HepG2 (cell line): ENCODE measurements around the gene ABHD12. TPM values are rescaled to one million over a fixed set of nuclear protein-coding genes. Genes with fewer than 3 reads are reported as not detected.

ENCODE experiments used
- DBP ChIP-seq: sonication (generic); formaldehyde crosslinking; IDR thresholded peaks from 2 replicates; pipeline ENCODE4 v1.4.0; 2020; ENCODE audit warnings: missing genetic modification reagents; ENCODE audit errors: not compliant biosample characterization
- GABPB1 ChIP-seq: IDR thresholded peaks from 2 replicates; pipeline ENCODE4 v1.6.1; 2016; ENCODE audit warnings: mild to moderate bottlenecking, missing genetic modification reagents, moderate library complexity, missing compliant biosample characterization
- GMEB1 ChIP-seq: sonication (generic); formaldehyde crosslinking; IDR thresholded peaks from 2 replicates; pipeline ENCODE4 v1.5.1; 2020; ENCODE audit warnings: missing genetic modification reagents, mild to moderate bottlenecking, borderline replicate concordance
- IRF2 ChIP-seq: IDR thresholded peaks from 2 replicates; pipeline ENCODE4 v1.6.1; 2018; ENCODE audit warnings: missing genetic modification reagents, missing compliant biosample characterization
- KDM5B ChIP-seq: sonication (generic); formaldehyde crosslinking; IDR thresholded peaks from 2 replicates; pipeline ENCODE4 v1.4.0; 2020; ENCODE audit warnings: missing genetic modification reagents, mild to moderate bottlenecking, borderline replicate concordance
- TAF15 ChIP-seq: fragments of 200-400 bp; formaldehyde crosslinking; IDR thresholded peaks from one replicate; pipeline ENCODE4 v1.6.1; 2018; ENCODE audit warnings: mild to moderate bottlenecking, low read depth, low read length; ENCODE audit not compliant: poor library complexity, severe bottlenecking
- TOPORS ChIP-seq: sonication (generic); formaldehyde crosslinking; IDR thresholded peaks from 2 replicates; pipeline ENCODE4 v1.8.0; 2023; ENCODE audit warnings: mild to moderate bottlenecking, missing genetic modification reagents
- ZFP1 ChIP-seq: IDR thresholded peaks from 2 replicates; pipeline ENCODE4 v1.6.1; 2016
- ZMYM2 ChIP-seq: sonication (generic); formaldehyde crosslinking; IDR thresholded peaks from 2 replicates; pipeline ENCODE4 v1.8.0; 2022; ENCODE audit warnings: mild to moderate bottlenecking, missing genetic modification reagents
- ZNF331 ChIP-seq: sonication (generic); formaldehyde crosslinking; IDR thresholded peaks from 2 replicates; pipeline ENCODE4 v1.4.0; 2020; ENCODE audit warnings: missing genetic modification reagents
- ZNF337 ChIP-seq: sonication (generic); formaldehyde crosslinking; IDR thresholded peaks from 2 replicates; pipeline ENCODE4 v1.5.1; 2020; ENCODE audit warnings: missing genetic modification reagents, low read depth, mild to moderate bottlenecking, borderline replicate concordance
- ZNF468 ChIP-seq: sonication (generic); formaldehyde crosslinking; IDR thresholded peaks from 2 replicates; pipeline ENCODE4 v1.8.0; 2022; ENCODE audit warnings: mild to moderate bottlenecking, moderate library complexity, missing genetic modification reagents
- polyA plus RNA-seq, 8 experiments: library from polyadenylated mRNA; depleted of rRNA in 3 of 8; stranded (reverse) in 7 of 8; unstranded in 1 of 8; fragments of >200 nt; fragmentation: Illumina TruSeq in 4 of 8; extraction: Trizol in 4 of 8; gene quantifications; 2 replicates each; pipeline versions ENCODE4 v1.2.1 to v1.2.3, GENCODE V29; 2011 to 2016; ENCODE audit warnings: low read depth in 4 of 8, missing spikeins in 1 of 8, mixed read lengths in 1 of 8; ENCODE audit not compliant: insufficient read depth in 1 of 8
- total RNA-seq, 5 experiments: library from RNA; depleted of rRNA; stranded (reverse); fragments of >200 nt; fragmentation: Illumina TruSeq; extraction: Trizol; gene quantifications; 2 replicates each; pipeline ENCODE4 v1.2.3, GENCODE V29; 2016; ENCODE audit warnings: low read depth in 1 of 5
- TF ChIP-seq, protein P1 (sequence below): sonication (generic); formaldehyde crosslinking; IDR thresholded peaks from 2 replicates; pipeline ENCODE4 v1.9.0; 2021; ENCODE audit warnings: missing genetic modification reagents, borderline replicate concordance
- TF ChIP-seq, protein P2 (sequence below): sonication (generic); formaldehyde crosslinking; IDR thresholded peaks from 2 replicates; pipeline ENCODE4 v1.5.1; 2020; ENCODE audit warnings: mild to moderate bottlenecking, moderate library complexity, missing genetic modification reagents
- TF ChIP-seq, protein P3 (sequence below): sonication (generic); formaldehyde crosslinking; IDR thresholded peaks from 2 replicates; pipeline ENCODE4 v1.5.1; 2020; ENCODE audit warnings: mild to moderate bottlenecking, missing genetic modification reagents, moderate library complexity
- TF ChIP-seq, protein P4 (sequence below): sonication (generic); formaldehyde crosslinking; IDR thresholded peaks from 2 replicates; pipeline ENCODE4 v1.4.0; 2020; ENCODE audit warnings: missing genetic modification reagents

ABHD12 gene
- total and polyA plus RNA-seq, 2 of the 13 experiments (the other 11 are each of a cell fraction or from before 2014, with no cell fraction given), result 23.5 to 72.1 TPM

DNA sequence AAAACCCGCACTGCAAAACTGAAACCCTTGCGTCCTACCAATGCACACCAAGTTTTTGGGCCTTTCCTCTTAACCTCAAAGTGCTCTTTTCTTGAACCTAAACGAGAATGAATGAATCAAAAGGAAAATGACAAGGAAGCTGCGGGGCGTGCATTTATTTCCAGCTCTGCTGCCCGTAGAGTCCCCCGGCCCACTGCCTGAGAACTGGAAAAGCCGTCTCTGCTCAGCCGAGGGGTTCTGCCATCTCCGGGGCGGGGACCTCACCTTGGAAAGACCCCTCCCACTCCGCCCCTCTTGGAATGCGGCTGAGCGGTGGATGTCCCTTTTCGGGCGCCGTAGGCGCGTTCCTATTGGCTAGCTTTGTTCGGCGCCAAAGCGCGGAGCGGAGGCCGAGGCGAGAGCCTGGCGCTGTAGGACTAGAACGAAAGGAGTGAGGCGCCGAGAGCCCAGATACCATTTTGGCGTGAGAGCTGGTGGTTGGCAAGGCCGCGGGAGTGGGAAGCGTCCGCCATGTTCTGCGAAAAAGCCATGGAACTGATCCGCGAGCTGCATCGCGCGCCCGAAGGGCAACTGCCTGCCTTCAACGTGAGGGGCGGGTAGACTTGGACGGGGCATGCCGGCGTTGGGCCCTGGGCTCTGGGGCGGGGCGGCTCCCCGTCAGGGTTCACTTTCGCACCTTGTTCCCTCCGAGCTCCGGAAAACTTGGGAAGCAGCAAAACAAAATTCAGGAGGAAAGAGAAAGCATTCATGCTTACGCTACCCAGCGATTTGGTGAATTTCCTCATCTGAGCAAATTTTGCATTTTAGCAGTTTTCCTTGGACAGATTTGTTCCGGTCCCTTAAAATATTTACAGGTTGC, 16.9 kb upstream of the ABHD12 start, which contains the start of gene GINS1 (continued):
- TF ChIP-seq, protein P1, sequence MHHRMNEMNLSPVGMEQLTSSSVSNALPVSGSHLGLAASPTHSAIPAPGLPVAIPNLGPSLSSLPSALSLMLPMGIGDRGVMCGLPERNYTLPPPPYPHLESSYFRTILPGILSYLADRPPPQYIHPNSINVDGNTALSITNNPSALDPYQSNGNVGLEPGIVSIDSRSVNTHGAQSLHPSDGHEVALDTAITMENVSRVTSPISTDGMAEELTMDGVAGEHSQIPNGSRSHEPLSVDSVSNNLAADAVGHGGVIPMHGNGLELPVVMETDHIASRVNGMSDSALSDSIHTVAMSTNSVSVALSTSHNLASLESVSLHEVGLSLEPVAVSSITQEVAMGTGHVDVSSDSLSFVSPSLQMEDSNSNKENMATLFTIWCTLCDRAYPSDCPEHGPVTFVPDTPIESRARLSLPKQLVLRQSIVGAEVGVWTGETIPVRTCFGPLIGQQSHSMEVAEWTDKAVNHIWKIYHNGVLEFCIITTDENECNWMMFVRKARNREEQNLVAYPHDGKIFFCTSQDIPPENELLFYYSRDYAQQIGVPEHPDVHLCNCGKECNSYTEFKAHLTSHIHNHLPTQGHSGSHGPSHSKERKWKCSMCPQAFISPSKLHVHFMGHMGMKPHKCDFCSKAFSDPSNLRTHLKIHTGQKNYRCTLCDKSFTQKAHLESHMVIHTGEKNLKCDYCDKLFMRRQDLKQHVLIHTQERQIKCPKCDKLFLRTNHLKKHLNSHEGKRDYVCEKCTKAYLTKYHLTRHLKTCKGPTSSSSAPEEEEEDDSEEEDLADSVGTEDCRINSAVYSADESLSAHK, result no peak; the same call in 1 of the 2 replicates
- TF ChIP-seq TAF15 (peak; percentile 99), IRF2 (CRISPR knock-in tag) (peak; percentile 98), ZNF331 (CRISPR knock-in tag) (peak; percentile 93), DBP (CRISPR knock-in tag) (peak; percentile 98), KDM5B (peak; percentile 100), ZNF337 (CRISPR knock-in tag) (peak; percentile 88; the same call in 1 of the 2 replicates), GMEB1 (CRISPR knock-in tag) (peak; percentile 93), ZNF468 (CRISPR knock-in tag) (peak; percentile 89; the same call in 1 of the 2 replicates), ZMYM2 (CRISPR knock-in tag) (peak; percentile 95), TOPORS (CRISPR knock-in tag) (peak; percentile 99), ZFP1 (CRISPR knock-in tag) (peak; percentile 82; the same call in 1 of the 2 replicates), GABPB1 (CRISPR knock-in tag) (peak; percentile 88)
- TF ChIP-seq, protein P2, sequence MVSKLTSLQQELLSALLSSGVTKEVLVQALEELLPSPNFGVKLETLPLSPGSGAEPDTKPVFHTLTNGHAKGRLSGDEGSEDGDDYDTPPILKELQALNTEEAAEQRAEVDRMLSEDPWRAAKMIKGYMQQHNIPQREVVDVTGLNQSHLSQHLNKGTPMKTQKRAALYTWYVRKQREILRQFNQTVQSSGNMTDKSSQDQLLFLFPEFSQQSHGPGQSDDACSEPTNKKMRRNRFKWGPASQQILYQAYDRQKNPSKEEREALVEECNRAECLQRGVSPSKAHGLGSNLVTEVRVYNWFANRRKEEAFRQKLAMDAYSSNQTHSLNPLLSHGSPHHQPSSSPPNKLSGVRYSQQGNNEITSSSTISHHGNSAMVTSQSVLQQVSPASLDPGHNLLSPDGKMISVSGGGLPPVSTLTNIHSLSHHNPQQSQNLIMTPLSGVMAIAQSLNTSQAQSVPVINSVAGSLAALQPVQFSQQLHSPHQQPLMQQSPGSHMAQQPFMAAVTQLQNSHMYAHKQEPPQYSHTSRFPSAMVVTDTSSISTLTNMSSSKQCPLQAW, result peak; percentile 98
- TF ChIP-seq, protein P3, sequence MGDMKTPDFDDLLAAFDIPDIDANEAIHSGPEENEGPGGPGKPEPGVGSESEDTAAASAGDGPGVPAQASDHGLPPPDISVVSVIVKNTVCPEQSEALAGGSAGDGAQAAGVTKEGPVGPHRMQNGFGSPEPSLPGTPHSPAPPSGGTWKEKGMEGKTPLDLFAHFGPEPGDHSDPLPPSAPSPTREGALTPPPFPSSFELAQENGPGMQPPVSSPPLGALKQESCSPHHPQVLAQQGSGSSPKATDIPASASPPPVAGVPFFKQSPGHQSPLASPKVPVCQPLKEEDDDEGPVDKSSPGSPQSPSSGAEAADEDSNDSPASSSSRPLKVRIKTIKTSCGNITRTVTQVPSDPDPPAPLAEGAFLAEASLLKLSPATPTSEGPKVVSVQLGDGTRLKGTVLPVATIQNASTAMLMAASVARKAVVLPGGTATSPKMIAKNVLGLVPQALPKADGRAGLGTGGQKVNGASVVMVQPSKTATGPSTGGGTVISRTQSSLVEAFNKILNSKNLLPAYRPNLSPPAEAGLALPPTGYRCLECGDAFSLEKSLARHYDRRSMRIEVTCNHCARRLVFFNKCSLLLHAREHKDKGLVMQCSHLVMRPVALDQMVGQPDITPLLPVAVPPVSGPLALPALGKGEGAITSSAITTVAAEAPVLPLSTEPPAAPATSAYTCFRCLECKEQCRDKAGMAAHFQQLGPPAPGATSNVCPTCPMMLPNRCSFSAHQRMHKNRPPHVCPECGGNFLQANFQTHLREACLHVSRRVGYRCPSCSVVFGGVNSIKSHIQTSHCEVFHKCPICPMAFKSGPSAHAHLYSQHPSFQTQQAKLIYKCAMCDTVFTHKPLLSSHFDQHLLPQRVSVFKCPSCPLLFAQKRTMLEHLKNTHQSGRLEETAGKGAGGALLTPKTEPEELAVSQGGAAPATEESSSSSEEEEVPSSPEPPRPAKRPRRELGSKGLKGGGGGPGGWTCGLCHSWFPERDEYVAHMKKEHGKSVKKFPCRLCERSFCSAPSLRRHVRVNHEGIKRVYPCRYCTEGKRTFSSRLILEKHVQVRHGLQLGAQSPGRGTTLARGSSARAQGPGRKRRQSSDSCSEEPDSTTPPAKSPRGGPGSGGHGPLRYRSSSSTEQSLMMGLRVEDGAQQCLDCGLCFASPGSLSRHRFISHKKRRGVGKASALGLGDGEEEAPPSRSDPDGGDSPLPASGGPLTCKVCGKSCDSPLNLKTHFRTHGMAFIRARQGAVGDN (CRISPR knock-in tag), result peak; percentile 99
- TF ChIP-seq, protein P4, sequence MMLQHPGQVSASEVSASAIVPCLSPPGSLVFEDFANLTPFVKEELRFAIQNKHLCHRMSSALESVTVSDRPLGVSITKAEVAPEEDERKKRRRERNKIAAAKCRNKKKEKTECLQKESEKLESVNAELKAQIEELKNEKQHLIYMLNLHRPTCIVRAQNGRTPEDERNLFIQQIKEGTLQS (CRISPR knock-in tag), result no peak; the same call in none of the 2 replicates
